ENCODE results near the gene ENOX2.

The ENOX2 gene

DNA sequence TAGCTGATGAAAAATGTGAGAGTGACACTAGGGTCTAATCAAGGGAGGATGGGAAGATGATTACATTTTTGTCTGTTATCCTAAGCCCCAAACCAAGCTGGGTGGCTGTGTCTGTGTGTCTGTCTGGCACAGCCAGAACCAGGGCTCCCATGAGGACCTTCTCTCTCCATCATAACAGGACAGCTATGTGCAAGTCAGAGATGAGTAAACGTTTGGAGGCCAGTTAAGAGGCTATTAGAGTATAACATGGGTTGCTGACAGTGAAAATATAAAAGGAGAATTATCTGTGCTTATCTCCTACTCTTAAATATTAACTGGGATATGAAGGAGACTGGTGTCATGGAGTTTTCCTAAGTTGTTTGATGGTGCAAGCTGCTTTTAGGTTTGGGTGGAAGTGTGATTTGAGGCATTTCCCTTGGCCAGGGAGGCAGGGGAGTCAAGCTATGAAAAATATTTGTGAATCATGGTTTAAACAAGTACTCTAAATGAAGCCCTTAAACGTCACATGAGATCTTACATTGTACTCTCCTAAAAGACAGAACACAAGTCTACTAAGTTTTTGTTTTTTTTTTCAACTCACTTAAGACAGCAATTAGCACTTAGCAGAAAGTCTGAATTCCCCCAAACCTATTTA, 156.2 kb downstream of the ENOX2 start:
- peaks cover 16% of the 10 kb centered on the region for H3K4me1 ChIP-seq (ENCODE audit: control insufficient read depth, insufficient read depth, low read length)
- H3K9me3 ChIP-seq (ENCODE audit: control insufficient read depth, low read length) = no peaks in the 10 kb centered on the region
- H3K36me3 ChIP-seq (ENCODE audit: control insufficient read depth, insufficient read depth, low read length, severe bottlenecking) = no peaks in the 10 kb centered on the region
- peak; percentile 29 for DNase-seq (ENCODE audit: low read depth)
- H3K9ac ChIP-seq (ENCODE audit: low read length) = no peak overlapping the region
- no peaks in the 10 kb centered on the region for H3K27me3 ChIP-seq (replicated peaks; ENCODE audit: control insufficient read depth, insufficient read depth, low read length)
- H3K4me3 ChIP-seq (ENCODE audit: low read length) = no peak overlapping the region

DNA sequence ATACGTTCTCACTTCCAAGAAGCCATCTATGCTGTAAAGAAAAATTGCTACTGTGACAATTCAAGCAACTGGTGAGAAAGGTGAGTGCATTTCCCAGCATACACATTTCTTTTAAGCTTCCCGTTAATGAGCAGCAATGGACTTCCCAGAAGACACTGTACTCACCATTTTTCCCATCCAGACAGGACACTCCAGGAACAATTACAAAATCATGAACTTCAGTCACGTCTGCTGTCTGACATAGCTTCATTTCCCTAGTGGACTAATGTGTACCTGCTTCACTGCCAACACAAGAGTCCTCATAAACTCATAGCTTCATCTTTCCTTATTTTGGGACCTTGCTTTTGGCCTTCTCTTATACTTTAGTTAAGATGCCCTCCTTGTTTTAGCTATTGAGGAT, 156.9 kb downstream of the ENOX2 start:
- Histone ChIP-seq H3K4me3 (ENCODE audit: low read length) (no peak overlapping the region), H3K9me3 (ENCODE audit: control insufficient read depth, low read length) (no peaks in the 10 kb centered on the region), H3K27me3 (replicated peaks; ENCODE audit: control insufficient read depth, insufficient read depth, low read length) (no peaks in the 10 kb centered on the region), H3K9ac (ENCODE audit: low read length) (no peak overlapping the region), H3K4me1 (ENCODE audit: control insufficient read depth, insufficient read depth, low read length) (peaks cover 16% of the 10 kb centered on the region), H3K36me3 (ENCODE audit: control insufficient read depth, insufficient read depth, low read length, severe bottlenecking) (no peaks in the 10 kb centered on the region)
- DNase-seq (ENCODE audit: low read depth) = no peak

DNA sequence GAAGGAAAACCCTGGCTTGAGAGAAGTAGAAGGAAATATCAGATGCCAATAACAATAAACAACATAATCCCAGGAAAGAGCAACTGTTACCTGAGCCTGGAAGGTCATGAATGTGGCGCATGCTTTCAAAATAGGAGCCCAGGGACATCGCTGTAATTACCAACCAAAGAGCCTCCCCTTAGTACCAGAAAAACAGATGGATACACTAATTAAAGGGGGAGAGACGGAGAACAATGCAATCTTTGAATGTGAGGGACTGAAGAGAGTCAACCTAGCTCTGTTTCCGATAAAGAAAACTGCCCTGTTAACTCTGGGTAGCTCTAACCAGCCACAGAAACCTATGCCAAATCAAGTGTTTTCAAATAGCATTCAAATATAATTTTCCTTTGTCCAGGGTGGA, 161.4 kb downstream of the ENOX2 start:
- Histone ChIP-seq H3K36me3 (ENCODE audit: control insufficient read depth, insufficient read depth, low read length, severe bottlenecking) (no peaks in the 10 kb centered on the region), H3K27me3 (replicated peaks; ENCODE audit: control insufficient read depth, insufficient read depth, low read length) (peaks cover 3% of the 10 kb centered on the region), H3K4me1 (ENCODE audit: control insufficient read depth, insufficient read depth, low read length) (peaks cover 8% of the 10 kb centered on the region), H3K4me3 (ENCODE audit: low read length) (no peak overlapping the region), H3K9ac (ENCODE audit: low read length) (no peak overlapping the region), H3K9me3 (ENCODE audit: control insufficient read depth, low read length) (no peaks in the 10 kb centered on the region)
- no peak for DNase-seq (ENCODE audit: low read depth)

DNA sequence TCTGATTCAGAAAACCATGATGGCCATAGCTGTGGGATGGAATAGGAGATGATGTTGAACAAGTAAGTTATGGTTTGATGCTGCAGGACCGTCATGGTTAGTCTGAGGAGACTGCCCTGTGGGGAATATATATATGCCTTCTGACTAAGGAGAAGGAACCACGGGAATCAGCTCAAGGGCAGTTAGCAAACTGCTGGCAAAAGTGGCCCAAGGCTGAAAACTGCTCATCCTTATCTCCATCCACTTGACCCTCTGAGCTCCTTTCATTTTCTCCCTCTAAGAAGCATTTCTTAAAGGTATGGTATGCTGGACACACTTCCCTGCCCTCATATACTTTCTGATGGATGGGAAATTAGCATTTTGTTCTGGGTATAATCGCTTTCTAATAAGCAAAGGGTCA, 161.9 kb downstream of the ENOX2 start:
- Histone ChIP-seq H3K27me3 (replicated peaks; ENCODE audit: control insufficient read depth, insufficient read depth, low read length) (peaks cover 3% of the 10 kb centered on the region), H3K4me3 (ENCODE audit: low read length) (no peak overlapping the region), H3K4me1 (ENCODE audit: control insufficient read depth, insufficient read depth, low read length) (peaks cover 5% of the 10 kb centered on the region), H3K9ac (ENCODE audit: low read length) (no peak overlapping the region), H3K9me3 (ENCODE audit: control insufficient read depth, low read length) (no peaks in the 10 kb centered on the region), H3K36me3 (ENCODE audit: control insufficient read depth, insufficient read depth, low read length, severe bottlenecking) (no peaks in the 10 kb centered on the region)
- no peak for DNase-seq (ENCODE audit: low read depth)

DNA sequence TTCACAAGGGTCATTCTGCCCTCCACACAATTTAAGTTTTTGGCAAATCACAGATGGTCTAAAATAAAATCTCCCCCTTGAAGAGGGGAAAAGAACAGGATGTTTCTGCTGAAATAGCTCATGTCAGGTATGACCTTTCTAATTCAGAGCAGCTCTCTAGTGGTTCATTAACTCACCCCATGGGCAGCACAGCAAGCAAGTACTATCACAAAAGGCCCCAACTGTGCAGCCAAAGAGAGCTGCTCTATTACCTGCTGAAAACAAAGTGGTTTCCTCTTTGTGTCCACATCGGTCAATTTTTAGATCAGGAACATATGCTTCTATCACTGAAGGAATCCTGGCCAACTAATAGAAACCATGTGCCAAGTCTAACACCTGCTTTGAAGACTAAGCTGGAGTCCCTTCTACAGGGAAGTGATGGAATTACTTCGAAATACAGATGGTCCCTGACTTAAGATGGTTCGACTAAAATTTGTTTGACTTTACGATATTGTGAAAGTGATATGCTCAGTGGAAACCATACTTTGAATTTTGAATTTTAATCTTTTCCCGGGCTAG, 164.3 kb downstream of the ENOX2 start:
- H3K36me3 ChIP-seq (ENCODE audit: control insufficient read depth, insufficient read depth, low read length, severe bottlenecking) = no peaks in the 10 kb centered on the region
- H3K4me3 ChIP-seq (ENCODE audit: low read length) = no peak overlapping the region
- no peak for DNase-seq (ENCODE audit: low read depth)
- H3K27me3 ChIP-seq (replicated peaks; ENCODE audit: control insufficient read depth, insufficient read depth, low read length) = peaks cover 3% of the 10 kb centered on the region
- H3K9ac ChIP-seq (ENCODE audit: low read length) = no peak overlapping the region
- H3K4me1 ChIP-seq (ENCODE audit: control insufficient read depth, insufficient read depth, low read length) = no peaks in the 10 kb centered on the region
- H3K9me3 ChIP-seq (ENCODE audit: control insufficient read depth, low read length) = no peaks in the 10 kb centered on the region

DNA sequence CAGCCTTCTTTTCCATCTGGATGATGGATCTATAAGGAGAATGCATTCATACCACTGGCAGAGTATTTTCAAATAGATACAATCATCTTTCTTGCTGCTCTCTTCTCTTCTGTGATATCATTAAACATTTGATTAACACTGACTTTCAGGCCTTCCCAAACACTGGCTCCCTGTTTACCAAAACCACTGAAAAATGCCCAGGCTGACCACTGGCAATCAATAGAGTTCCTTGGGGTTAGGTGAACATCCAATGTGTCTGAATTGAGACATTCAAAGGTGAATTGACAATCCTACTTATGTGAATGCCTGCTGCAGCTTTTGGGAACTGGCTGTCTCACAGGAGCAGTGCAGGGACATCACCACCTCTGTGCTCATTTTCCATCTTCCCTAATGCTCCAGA, 168.3 kb downstream of the ENOX2 start:
- peaks cover 14% of the 10 kb centered on the region for H3K9me3 ChIP-seq (ENCODE audit: control insufficient read depth, low read length)
- H3K36me3 ChIP-seq (ENCODE audit: control insufficient read depth, insufficient read depth, low read length, severe bottlenecking) = no peaks in the 10 kb centered on the region
- H3K4me3 ChIP-seq (ENCODE audit: low read length) = no peak overlapping the region
- peaks cover 3% of the 10 kb centered on the region for H3K27me3 ChIP-seq (replicated peaks; ENCODE audit: control insufficient read depth, insufficient read depth, low read length)
- H3K4me1 ChIP-seq (ENCODE audit: control insufficient read depth, insufficient read depth, low read length) = no peaks in the 10 kb centered on the region
- H3K9ac ChIP-seq (ENCODE audit: low read length) = no peak overlapping the region
- DNase-seq (ENCODE audit: low read depth) = no peak

DNA sequence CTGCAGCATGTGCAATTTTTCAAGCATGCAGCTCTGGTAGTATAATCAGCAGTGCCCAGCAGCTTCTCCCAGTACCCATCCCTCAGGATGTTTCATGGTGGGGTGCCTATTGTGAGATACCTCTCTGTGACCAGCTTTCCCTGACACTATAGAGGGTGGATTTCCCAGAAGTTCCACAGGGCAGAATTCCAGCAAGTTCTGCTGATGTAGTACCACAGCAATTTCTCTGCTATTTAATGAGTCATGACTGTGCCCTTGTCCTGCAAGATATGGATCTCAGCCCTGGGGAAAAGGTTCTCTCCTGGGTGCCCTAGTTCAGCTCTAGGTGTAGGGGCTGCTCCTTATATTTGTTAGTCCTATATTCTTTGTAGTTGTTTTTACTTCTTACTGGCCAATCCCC, 174.8 kb downstream of the ENOX2 start:
- Histone ChIP-seq H3K9ac (ENCODE audit: low read length) (no peak overlapping the region), H3K36me3 (ENCODE audit: control insufficient read depth, insufficient read depth, low read length, severe bottlenecking) (no peaks in the 10 kb centered on the region), H3K9me3 (ENCODE audit: control insufficient read depth, low read length) (peaks cover 26% of the 10 kb centered on the region), H3K4me3 (ENCODE audit: low read length) (no peak overlapping the region), H3K27me3 (replicated peaks; ENCODE audit: control insufficient read depth, insufficient read depth, low read length) (no peaks in the 10 kb centered on the region), H3K4me1 (ENCODE audit: control insufficient read depth, insufficient read depth, low read length) (peaks cover 3% of the 10 kb centered on the region)
- DNase-seq (ENCODE audit: low read depth) = peak; percentile 46

DNA sequence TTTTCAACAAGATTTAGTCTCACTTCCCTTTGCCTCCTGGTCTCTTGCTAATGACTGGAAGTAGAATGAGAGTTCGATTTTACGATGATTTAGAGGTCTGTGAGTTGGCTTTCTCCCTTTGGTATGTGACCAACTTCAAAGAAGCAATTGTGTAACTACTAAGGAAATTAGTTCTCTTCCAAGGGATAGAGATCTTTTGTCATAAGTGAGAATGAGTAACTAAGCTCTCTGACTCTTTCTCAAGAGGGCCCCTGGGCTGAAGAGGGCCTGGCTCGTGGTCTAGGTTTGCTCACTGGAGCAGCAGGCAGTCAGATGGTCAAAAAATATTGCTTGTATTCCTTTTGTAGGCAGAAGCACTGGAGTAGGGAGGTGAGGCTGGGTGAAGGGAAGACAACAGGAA, 176.3 kb downstream of the ENOX2 start:
- H3K36me3 ChIP-seq (ENCODE audit: control insufficient read depth, insufficient read depth, low read length, severe bottlenecking) = no peaks in the 10 kb centered on the region
- H3K9me3 ChIP-seq (ENCODE audit: control insufficient read depth, low read length) = peaks cover 14% of the 10 kb centered on the region
- H3K4me1 ChIP-seq (ENCODE audit: control insufficient read depth, insufficient read depth, low read length) = peaks cover 3% of the 10 kb centered on the region
- no peak overlapping the region for H3K9ac ChIP-seq (ENCODE audit: low read length)
- H3K27me3 ChIP-seq (replicated peaks; ENCODE audit: control insufficient read depth, insufficient read depth, low read length) = peaks cover 5% of the 10 kb centered on the region
- peak; percentile 29 for DNase-seq (ENCODE audit: low read depth)
- H3K4me3 ChIP-seq (ENCODE audit: low read length) = no peak overlapping the region

DNA sequence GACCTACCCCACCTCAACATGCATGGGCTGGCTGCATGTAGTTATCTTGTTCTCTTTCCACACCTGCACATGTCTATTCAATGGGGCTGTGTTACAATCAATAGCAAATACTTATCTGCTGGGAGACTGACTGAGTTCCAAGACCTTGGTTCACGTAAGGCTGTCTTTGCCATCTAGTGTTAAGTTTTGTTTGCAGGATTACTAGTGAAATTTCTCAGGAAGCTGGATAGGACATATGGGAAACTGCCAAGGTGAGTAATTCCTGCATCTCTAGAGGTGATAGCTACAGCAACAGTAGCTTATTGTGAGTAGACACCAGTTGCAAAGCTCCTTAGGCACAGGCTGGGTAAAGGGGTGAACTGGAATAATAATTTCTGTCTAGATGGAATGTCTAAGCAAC, 177.5 kb downstream of the ENOX2 start:
- Histone ChIP-seq H3K4me1 (ENCODE audit: control insufficient read depth, insufficient read depth, low read length) (peaks cover 3% of the 10 kb centered on the region), H3K9ac (ENCODE audit: low read length) (no peak overlapping the region), H3K4me3 (ENCODE audit: low read length) (no peak overlapping the region), H3K36me3 (ENCODE audit: control insufficient read depth, insufficient read depth, low read length, severe bottlenecking) (no peaks in the 10 kb centered on the region), H3K27me3 (replicated peaks; ENCODE audit: control insufficient read depth, insufficient read depth, low read length) (peaks cover 8% of the 10 kb centered on the region), H3K9me3 (ENCODE audit: control insufficient read depth, low read length) (peaks cover 12% of the 10 kb centered on the region)
- DNase-seq (ENCODE audit: low read depth) = no peak

DNA sequence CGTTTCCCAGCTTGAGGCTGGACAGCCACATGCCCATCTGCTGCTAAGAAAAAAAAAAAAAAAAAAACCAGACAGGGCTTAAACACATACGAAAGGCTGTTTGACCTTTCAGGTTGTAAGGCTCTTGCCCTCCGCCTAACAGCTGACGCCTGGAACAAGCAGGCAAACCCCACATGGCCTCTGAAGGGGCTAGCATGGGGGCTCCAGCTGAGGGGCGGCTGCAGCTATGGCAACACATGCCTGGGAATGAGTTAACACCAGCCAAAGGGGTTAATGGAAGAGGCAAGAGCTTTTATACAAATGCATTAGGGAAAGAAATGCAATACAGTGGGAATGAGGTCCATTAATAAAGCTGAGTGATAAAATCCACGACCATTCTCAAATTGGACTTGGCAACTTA, 183.6 kb downstream of the ENOX2 start:
- no peak for DNase-seq (ENCODE audit: low read depth)
- H3K4me1 ChIP-seq (ENCODE audit: control insufficient read depth, insufficient read depth, low read length) = peaks cover 6% of the 10 kb centered on the region
- H3K27me3 ChIP-seq (replicated peaks; ENCODE audit: control insufficient read depth, insufficient read depth, low read length) = peaks cover 8% of the 10 kb centered on the region

DNA sequence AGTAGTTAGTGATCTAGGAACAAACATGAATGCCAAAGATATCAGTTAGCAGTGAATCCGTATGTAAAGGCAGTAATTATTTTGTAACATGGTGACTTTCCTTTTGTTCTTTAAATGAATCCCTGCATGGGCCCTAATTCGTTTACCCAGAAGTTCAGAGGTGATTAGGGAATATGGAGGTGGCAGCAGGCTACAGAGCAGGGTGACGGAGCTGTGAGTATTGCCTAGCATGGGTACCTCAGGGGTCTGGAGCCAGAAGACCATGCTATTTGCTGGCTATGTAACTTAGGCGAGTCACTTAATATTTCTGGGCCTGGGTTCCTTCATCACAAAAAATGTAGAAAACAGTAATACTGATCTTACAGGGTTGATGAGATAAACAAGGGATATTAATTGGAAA, 184.9 kb downstream of the ENOX2 start:
- Histone ChIP-seq H3K9ac (ENCODE audit: low read length) (no peak overlapping the region), H3K4me3 (ENCODE audit: low read length) (no peak overlapping the region), H3K4me1 (ENCODE audit: control insufficient read depth, insufficient read depth, low read length) (peaks cover 6% of the 10 kb centered on the region), H3K36me3 (ENCODE audit: control insufficient read depth, insufficient read depth, low read length, severe bottlenecking) (no peaks in the 10 kb centered on the region), H3K27me3 (replicated peaks; ENCODE audit: control insufficient read depth, insufficient read depth, low read length) (peaks cover 8% of the 10 kb centered on the region), H3K9me3 (ENCODE audit: control insufficient read depth, low read length) (no peaks in the 10 kb centered on the region)
- no peak for DNase-seq (ENCODE audit: low read depth)

More for the DNA sequence above, 183.6 kb downstream of the ENOX2 start:
- Histone ChIP-seq H3K4me3 (ENCODE audit: low read length) (no peak overlapping the region), H3K9ac (ENCODE audit: low read length) (no peak overlapping the region), H3K36me3 (ENCODE audit: control insufficient read depth, insufficient read depth, low read length, severe bottlenecking) (no peaks in the 10 kb centered on the region), H3K9me3 (ENCODE audit: control insufficient read depth, low read length) (no peaks in the 10 kb centered on the region)

Measured in adipocyte (in vitro differentiated cells).